Body of pancreas (tissue), 4 donors: ENCODE measurements around the gene FAF2.

Experiments used
- CTCF ChIP-seq, 7 experiments: fragments of 450-650 bp in 4 of 7; fragments of 200-600 bp in 3 of 7; sonication (generic) in 3 of 7; IDR thresholded peaks; one replicate each; pipeline ENCODE4 v1.5.1; 2016 to 2019; ENCODE audit warnings: antibody characterized with exemption in 7 of 7
- POLR2A ChIP-seq, 3 donors: fragments of 450-650 bp; IDR thresholded peaks; one replicate each; pipeline ENCODE4 v1.6.1; 2016; ENCODE audit warnings: antibody characterized with exemption in 3 of 3, mild to moderate bottlenecking in 2 of 3

- TF ChIP-seq CTCF (IDR thresholded peaks at IDR 0.05) (no peak), POLR2A (IDR thresholded peaks at IDR 0.05) (no peak)
Observed at GRCh38 chr5:176408590-176408989, 39.6 kb upstream of the FAF2 start.
